Fibroblast of lung (primary cell): ENCODE measurements around the gene TLE1. TPM values are rescaled to one million over a fixed set of nuclear protein-coding genes. Genes with fewer than 3 reads are reported as not detected.

Source experiments
- DNase-seq, 2 donors: peaks; one replicate each; pipeline versions ENCODE4 v3.0.0 to v3.0.0-alpha.2; 2010; ENCODE audit warnings: low read depth in 2 of 2
- H2AFZ ChIP-seq: 2 replicates; pipeline ENCODE4 v1.5.1; 2012; ENCODE audit warnings: low read length, control low read depth, inconsistent platforms
- H3K27ac ChIP-seq: 2 replicates; pipeline ENCODE4 v1.5.1; 2011; ENCODE audit warnings: low read length, control low read depth; ENCODE audit not compliant: insufficient read depth
- H3K27me3 ChIP-seq: 2 replicates; pipeline ENCODE4 v1.5.1; 2011; ENCODE audit warnings: mild to moderate bottlenecking, low read length; ENCODE audit not compliant: control insufficient read depth, insufficient read depth
- H3K36me3 ChIP-seq: 2 replicates; pipeline ENCODE4 v1.5.1; 2011; ENCODE audit warnings: low read length; ENCODE audit not compliant: control insufficient read depth, insufficient read depth
- H3K4me1 ChIP-seq: 2 replicates; pipeline ENCODE4 v1.5.1; 2011; ENCODE audit warnings: low read length; ENCODE audit not compliant: control insufficient read depth, insufficient read depth; ENCODE audit errors: extremely low read depth
- H3K4me2 ChIP-seq: 2 replicates; pipeline ENCODE4 v1.5.1; 2011; ENCODE audit warnings: low read length, control low read depth; ENCODE audit not compliant: insufficient read depth; ENCODE audit errors: extremely low read depth
- H3K4me3 ChIP-seq, 4 experiments: fragments of 200-600 bp in 1 of 4; sonication (generic) in 1 of 4; replicated peaks in 1 of 4; 2 replicates each; pipeline ENCODE4 v1.5.1; 2011 to 2016; ENCODE audit warnings: low read length in 4 of 4, low read depth in 3 of 4, mild to moderate bottlenecking in 3 of 4, control low read depth in 2 of 4, inconsistent platforms in 1 of 4, mixed read lengths in 1 of 4; ENCODE audit not compliant: insufficient read depth in 1 of 4; ENCODE audit errors: control extremely low read depth in 1 of 4
- H3K79me2 ChIP-seq: 2 replicates; pipeline ENCODE4 v1.5.1; 2012; ENCODE audit warnings: mild to moderate bottlenecking, low read length, inconsistent platforms; ENCODE audit not compliant: control insufficient read depth, insufficient read depth
- H3K9ac ChIP-seq: 2 replicates; pipeline ENCODE4 v1.5.1; 2011; ENCODE audit warnings: mild to moderate bottlenecking, low read length, control low read depth; ENCODE audit not compliant: insufficient read depth
- H3K9me3 ChIP-seq: 2 replicates; pipeline ENCODE4 v1.5.1; 2012; ENCODE audit warnings: low read depth, low read length; ENCODE audit not compliant: control insufficient read depth, insufficient read depth
- H4K20me1 ChIP-seq: 2 replicates; pipeline ENCODE4 v1.5.1; 2011; ENCODE audit warnings: low read length; ENCODE audit not compliant: control insufficient read depth, insufficient read depth; ENCODE audit errors: extremely low read depth
- EZH2 ChIP-seq: IDR thresholded peaks from 2 replicates; pipeline ENCODE4 v1.5.1; 2012; ENCODE audit warnings: low read length, control low read depth, mild to moderate bottlenecking; ENCODE audit errors: missing control alignments
- polyA plus RNA-seq, 2 donors: library from polyadenylated mRNA; depleted of rRNA in 1 of 2; stranded (reverse) in 1 of 2; unstranded in 1 of 2; fragments of >200 nt; gene quantifications; 2 replicates each; pipeline ENCODE4 v1.2.1, GENCODE V29; 2011 to 2012; ENCODE audit warnings: missing spikeins in 1 of 2
- total RNA-seq: library from RNA; depleted of rRNA; stranded (reverse); fragments of >200 nt; gene quantifications from 2 replicates; pipeline ENCODE4 v1.2.1, GENCODE V29; 2014
- TF ChIP-seq, protein P1 (sequence below), 2 donors: IDR thresholded peaks in 1 of 2; conservative IDR thresholded peaks in 1 of 2; 1 replicate in 1 of 2; 2 replicates in 1 of 2; pipeline ENCODE4 v1.5.1; 2011 to 2012; ENCODE audit warnings: low read length in 2 of 2, control low read depth in 1 of 2, inconsistent platforms in 1 of 2, low read depth in 1 of 2, mild to moderate bottlenecking in 1 of 2

The TLE1 gene
- total and polyA plus RNA-seq, 2 donors (not counting 1 experiment from before 2014, with no cell fraction given): 29.3 to 29.7 TPM

DNA sequence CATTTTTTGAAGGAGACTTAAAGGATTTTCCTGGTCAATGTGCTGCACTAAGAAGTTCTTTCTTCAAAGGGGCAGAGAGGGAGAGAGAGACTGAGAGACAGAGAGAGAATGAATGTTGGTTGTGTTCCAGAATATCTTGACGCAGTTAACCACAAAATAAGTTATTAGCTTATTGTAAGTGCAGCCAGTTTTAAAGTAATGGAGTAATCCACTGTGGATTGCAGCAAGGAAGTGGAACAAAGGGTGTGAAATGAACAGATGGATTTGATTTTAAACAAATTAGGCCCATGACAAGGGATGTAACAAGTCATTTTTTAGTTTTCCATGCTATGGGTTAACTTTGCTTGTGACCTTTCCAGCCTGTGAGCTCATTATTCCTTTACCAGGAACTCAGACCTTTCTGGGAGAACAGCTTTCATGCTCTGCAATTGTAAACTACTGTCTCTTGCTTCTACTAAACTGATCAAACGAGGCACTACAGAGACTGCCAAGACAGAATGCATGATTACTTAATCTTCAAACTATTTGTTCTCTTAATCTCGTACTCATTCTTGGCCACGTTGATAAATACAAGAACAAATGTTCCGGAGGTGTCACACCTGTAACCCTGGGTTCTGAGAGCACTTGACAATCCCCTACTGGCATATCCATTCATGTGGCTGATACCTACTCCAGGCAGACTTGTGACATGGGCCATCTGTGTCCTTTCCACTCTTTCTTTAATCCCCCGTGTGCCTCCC, 131.1 kb downstream of the TLE1 start:
- no peaks in the 10 kb centered on the region for H3K9me3 ChIP-seq
- no peak overlapping the region for H2AFZ ChIP-seq
- DNase-seq: peak; percentile 94 to 99
- H3K4me2 ChIP-seq: peak overlapping the region; percentile 49
- H3K27ac ChIP-seq: peak overlapping the region; percentile 60
- peaks cover 29% of the 10 kb centered on the region for H3K4me1 ChIP-seq
- H3K9ac ChIP-seq: no peak overlapping the region
- no peaks in the 10 kb centered on the region for H3K79me2 ChIP-seq
- no peaks in the 10 kb centered on the region for H3K27me3 ChIP-seq
- TF ChIP-seq EZH2: no peak
- TF ChIP-seq, protein P1, sequence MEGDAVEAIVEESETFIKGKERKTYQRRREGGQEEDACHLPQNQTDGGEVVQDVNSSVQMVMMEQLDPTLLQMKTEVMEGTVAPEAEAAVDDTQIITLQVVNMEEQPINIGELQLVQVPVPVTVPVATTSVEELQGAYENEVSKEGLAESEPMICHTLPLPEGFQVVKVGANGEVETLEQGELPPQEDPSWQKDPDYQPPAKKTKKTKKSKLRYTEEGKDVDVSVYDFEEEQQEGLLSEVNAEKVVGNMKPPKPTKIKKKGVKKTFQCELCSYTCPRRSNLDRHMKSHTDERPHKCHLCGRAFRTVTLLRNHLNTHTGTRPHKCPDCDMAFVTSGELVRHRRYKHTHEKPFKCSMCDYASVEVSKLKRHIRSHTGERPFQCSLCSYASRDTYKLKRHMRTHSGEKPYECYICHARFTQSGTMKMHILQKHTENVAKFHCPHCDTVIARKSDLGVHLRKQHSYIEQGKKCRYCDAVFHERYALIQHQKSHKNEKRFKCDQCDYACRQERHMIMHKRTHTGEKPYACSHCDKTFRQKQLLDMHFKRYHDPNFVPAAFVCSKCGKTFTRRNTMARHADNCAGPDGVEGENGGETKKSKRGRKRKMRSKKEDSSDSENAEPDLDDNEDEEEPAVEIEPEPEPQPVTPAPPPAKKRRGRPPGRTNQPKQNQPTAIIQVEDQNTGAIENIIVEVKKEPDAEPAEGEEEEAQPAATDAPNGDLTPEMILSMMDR (conservative IDR thresholded peaks at IDR 0.05 in 1 of 2, IDR thresholded peaks at IDR 0.05 in 1 of 2; ENCODE audit: low read depth in 1 of 2, low read length in 2 of 2): no peak
- H4K20me1 ChIP-seq: no peaks in the 10 kb centered on the region
- no peaks in the 10 kb centered on the region for H3K36me3 ChIP-seq
- H3K4me3 ChIP-seq: no peak overlapping the region

DNA sequence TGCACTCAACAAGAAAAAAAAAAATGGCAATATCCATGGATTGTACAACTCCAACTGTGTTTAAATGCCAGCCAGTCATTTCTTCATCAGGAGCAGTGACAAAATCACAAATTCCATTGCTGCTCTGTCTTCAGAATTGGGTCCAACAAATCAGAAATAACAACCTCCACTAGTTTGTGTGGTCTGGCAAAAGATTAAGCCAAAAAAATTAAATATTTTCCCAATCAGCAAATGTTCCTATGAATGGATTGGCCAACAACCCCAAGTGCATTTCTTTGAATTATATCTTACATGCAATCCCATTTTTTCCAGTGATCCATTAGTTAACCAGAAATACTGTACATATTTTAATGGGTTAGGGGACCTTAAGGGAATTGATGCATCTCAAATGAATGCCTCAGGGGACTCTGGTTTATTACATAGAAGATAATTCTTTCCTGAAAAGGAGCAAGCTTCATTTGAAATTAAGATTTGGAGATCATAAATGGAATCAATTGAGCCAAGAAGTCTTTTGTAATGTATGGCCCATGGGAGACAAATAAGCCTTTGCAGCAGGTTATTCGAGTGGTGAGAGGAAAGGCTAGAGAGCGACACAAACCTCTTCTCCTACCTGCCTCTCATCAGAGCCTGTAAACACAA, 131.8 kb downstream of the TLE1 start:
- Histone ChIP-seq H3K9ac (no peak overlapping the region), H3K4me2 (no peak overlapping the region), H3K4me3 (no peak overlapping the region), H3K27ac (peak overlapping the region; percentile 60), H2AFZ (no peak overlapping the region), H3K9me3 (no peaks in the 10 kb centered on the region), H4K20me1 (no peaks in the 10 kb centered on the region), H3K79me2 (no peaks in the 10 kb centered on the region), H3K27me3 (no peaks in the 10 kb centered on the region), H3K4me1 (peaks cover 25% of the 10 kb centered on the region), H3K36me3 (no peaks in the 10 kb centered on the region)
- DNase-seq: peak in 1 of 2 donors; percentile 38
- no peak for TF ChIP-seq EZH2
- TF ChIP-seq, protein P1 (conservative IDR thresholded peaks at IDR 0.05 in 1 of 2, IDR thresholded peaks at IDR 0.05 in 1 of 2; ENCODE audit: low read depth in 1 of 2, low read length in 2 of 2): no peak

DNA sequence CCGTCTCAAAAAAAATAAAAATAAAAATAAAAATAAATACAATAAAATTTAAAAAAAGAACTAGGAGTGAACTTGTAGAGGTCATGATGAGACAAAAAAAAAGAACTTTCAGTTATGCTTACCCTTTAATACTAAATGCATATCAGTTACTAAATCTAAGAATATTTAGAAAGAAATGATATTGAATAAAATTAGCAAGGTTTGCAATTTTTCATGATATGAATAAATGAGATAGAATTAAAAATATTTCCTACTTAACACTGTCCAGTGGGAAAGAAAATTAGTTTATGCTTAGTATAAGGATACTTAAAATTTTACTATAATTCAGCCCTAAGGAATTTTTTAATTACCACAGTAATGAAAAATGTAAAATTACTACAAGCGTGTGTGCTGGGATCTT, 132.4 kb downstream of the TLE1 start:
- Histone ChIP-seq H3K36me3 (no peaks in the 10 kb centered on the region), H3K27ac (no peak overlapping the region), H3K4me3 (no peak overlapping the region), H3K9ac (no peak overlapping the region), H3K9me3 (no peaks in the 10 kb centered on the region), H2AFZ (no peak overlapping the region), H3K4me2 (no peak overlapping the region), H3K79me2 (no peaks in the 10 kb centered on the region), H3K4me1 (peaks cover 21% of the 10 kb centered on the region), H3K27me3 (no peaks in the 10 kb centered on the region), H4K20me1 (no peaks in the 10 kb centered on the region)
- TF ChIP-seq, protein P1 (conservative IDR thresholded peaks at IDR 0.05 in 1 of 2, IDR thresholded peaks at IDR 0.05 in 1 of 2; ENCODE audit: low read depth in 1 of 2, low read length in 2 of 2): no peak
- no peak for TF ChIP-seq EZH2
- DNase-seq: no peak
